GM06990 (cell line): ENCODE measurements around the gene SLC25A47.
A peak's percentile ranks its signal among the peaks of the same experiment; 100 is the strongest.

Source experiments
- DNase-seq: peaks from one replicate; pipeline ENCODE4 v3.0.0-alpha.2; 2011; ENCODE audit not compliant: insufficient read length; ENCODE audit errors: extremely low read depth
- H3K27me3 ChIP-seq: replicated peaks from 2 replicates; pipeline ENCODE4 v1.6.0; 2011; ENCODE audit warnings: low read length; ENCODE audit not compliant: control insufficient read depth, insufficient read depth
- H3K36me3 ChIP-seq: 2 replicates; pipeline ENCODE4 v1.5.1; 2011; ENCODE audit warnings: low read length; ENCODE audit not compliant: control insufficient read depth, insufficient read depth
- H3K4me3 ChIP-seq: replicated peaks from 2 replicates; pipeline ENCODE4 v1.5.1; 2011; ENCODE audit warnings: low read depth, mild to moderate bottlenecking, control low read depth, low read length
- CTCF ChIP-seq: IDR thresholded peaks from 2 replicates; pipeline ENCODE4 v1.5.1; 2011; ENCODE audit warnings: low read length, control low read depth, mild to moderate bottlenecking, inconsistent platforms; ENCODE audit not compliant: insufficient read depth, poor library complexity, severe bottlenecking

The SLC25A47 gene

GRCh38 chr14:100313464-100314230 lies 9.5 kb upstream of the SLC25A47 start:
- no peaks in the 10 kb centered on the region for H3K36me3 ChIP-seq
- DNase-seq, result no peak
- H3K4me3 ChIP-seq, result no peak overlapping the region
- no peak for TF ChIP-seq CTCF
- H3K27me3 ChIP-seq, result no peaks in the 10 kb centered on the region; the same call in 1 of the 2 replicates

- H3K36me3 ChIP-seq, result no peaks in the 10 kb centered on the region
- TF ChIP-seq CTCF, result no peak
- H3K4me3 ChIP-seq, result no peak overlapping the region
- DNase-seq, result no peak
- no peaks in the 10 kb centered on the region; the same call in 1 of the 2 replicates for H3K27me3 ChIP-seq
These were observed 8.4 kb upstream of the SLC25A47 start for GRCh38 chr14:100314724-100315123.

- TF ChIP-seq CTCF, result no peak
- Histone ChIP-seq H3K4me3 (no peak overlapping the region), H3K36me3 (no peaks in the 10 kb centered on the region), H3K27me3 (no peaks in the 10 kb centered on the region)
- DNase-seq, result no peak
These were observed 5.8 kb upstream of the SLC25A47 start for GRCh38 chr14:100317389-100317788.

GRCh38 chr14:100317912-100318808 lies 5.0 kb upstream of the SLC25A47 start:
- Histone ChIP-seq H3K27me3 (no peaks in the 10 kb centered on the region), H3K4me3 (peak overlapping the region; percentile 28; the same call in 1 of the 2 replicates), H3K36me3 (no peaks in the 10 kb centered on the region)
- DNase-seq, result peak; percentile 84
- TF ChIP-seq CTCF, result peak; percentile 93

GRCh38 chr14:100320157-100320856 lies 2.8 kb upstream of the SLC25A47 start:
- Histone ChIP-seq H3K4me3 (no peak overlapping the region), H3K36me3 (no peaks in the 10 kb centered on the region), H3K27me3 (no peaks in the 10 kb centered on the region; the same call in 1 of the 2 replicates)
- TF ChIP-seq CTCF, result no peak
- no peak for DNase-seq
